K562 (cell line): ENCODE results near the gene STOM. TPM values are rescaled to one million over a fixed set of nuclear protein-coding genes. Genes with fewer than 3 reads are reported as not detected.

Experiments used
- ATAC-seq: fragments of 200-7000 bp; cut with Tn5 transposase; 3 replicates; pipeline ENCODE4 v1.9.1; 2020; ENCODE audit warnings: moderate library complexity
- BruUV-seq: library from RNA; stranded (reverse); fragments of 400-500 nt; replicated peaks from 2 replicates; lab custom pipeline; 2021; lab: Mats Ljungman, UMichigan
- CTCF ChIA-PET: fragments of 300-600 bp; formaldehyde crosslinking; extraction: SDS; loops from one replicate; lab custom pipeline; 2021; ENCODE audit warnings: low intra/inter-chr PET ratio; lab: Yijun Ruan, JAX
- POLR2A ChIA-PET: fragments of 300-600, 350-650 bp; sonication (Branson Sonifier 250); formaldehyde crosslinking; extraction: SDS; loops from one replicate; lab custom pipeline; 2021; ENCODE audit warnings: antibody characterized with exemption, inconsistent platforms; lab: Yijun Ruan, JAX
- DNase-seq, 4 experiments: peaks; one replicate each; pipeline versions ENCODE4 v3.0.0 to v3.0.0-alpha.2; 2011 to 2018; ENCODE audit warnings: low spot score in 3 of 4, mixed read lengths in 3 of 4; ENCODE audit errors: extremely low read depth in 1 of 4
- FAIRE-seq: peaks from 2 replicates; lab custom pipeline; 2011; peaks lifted over from hg19 to GRCh38; lab: Jason Lieb, UNC
- H2AFZ ChIP-seq: 2 replicates; pipeline ENCODE4 v1.6.0; 2011; ENCODE audit warnings: low read depth, low read length, control low read depth, inconsistent platforms
- H3K27ac ChIP-seq: fragments of 200-600 bp; 3 replicates; pipeline ENCODE4 v1.8.0; 2011; ENCODE audit warnings: low read depth, mild to moderate bottlenecking, control low read depth, inconsistent platforms, low read length, moderate library complexity, mixed read lengths; ENCODE audit errors: extremely low read depth
- H3K27me3 ChIP-seq, 2 experiments: fragments of 300-600 bp in 1 of 2; 2 replicates in 1 of 2; 3 replicates in 1 of 2; pipeline versions ENCODE4 v1.6.0 to v1.8.0; 2011; ENCODE audit warnings: inconsistent platforms in 2 of 2, low read length in 2 of 2, mild to moderate bottlenecking in 1 of 2, mixed read lengths in 1 of 2, moderate library complexity in 1 of 2; ENCODE audit not compliant: control insufficient read depth in 2 of 2, insufficient read depth in 2 of 2
- H3K36me3 ChIP-seq: fragments of 300-600 bp; 3 replicates; pipeline ENCODE4 v1.8.0; 2011; ENCODE audit warnings: mild to moderate bottlenecking, low read length, inconsistent platforms; ENCODE audit not compliant: control insufficient read depth, insufficient read depth
- H3K4me1 ChIP-seq, 2 experiments: fragments of 200-600 bp in 1 of 2; replicated peaks in 1 of 2; 2 replicates in 1 of 2; 3 replicates in 1 of 2; pipeline versions ENCODE4 v1.5.1 to v1.8.0; 2011; ENCODE audit warnings: inconsistent platforms in 2 of 2, low read length in 2 of 2, mild to moderate bottlenecking in 1 of 2, mixed read lengths in 1 of 2, moderate library complexity in 1 of 2; ENCODE audit not compliant: control insufficient read depth in 2 of 2, insufficient read depth in 2 of 2
- H3K4me2 ChIP-seq: 2 replicates; pipeline ENCODE4 v1.6.1; 2011; ENCODE audit warnings: low read length, control low read depth, inconsistent platforms, mixed read lengths; ENCODE audit not compliant: insufficient read depth
- H3K4me3 ChIP-seq: fragments of 200-600 bp; sonication (generic), shearing (Covaris generic); 2 replicates; pipeline ENCODE4 v1.5.1; 2016; ENCODE audit warnings: control low read depth, inconsistent platforms
- H3K79me2 ChIP-seq: fragments of 200-600 bp; 3 replicates; pipeline ENCODE4 v1.8.0; 2011; ENCODE audit warnings: low read length, inconsistent platforms; ENCODE audit not compliant: control insufficient read depth, insufficient read depth
- H3K9ac ChIP-seq, 2 experiments: 2 replicates each; pipeline versions ENCODE4 v1.6.0 to v1.6.1; 2011; ENCODE audit warnings: low read depth in 2 of 2, low read length in 2 of 2, control low read depth in 1 of 2, inconsistent platforms in 1 of 2, mild to moderate bottlenecking in 1 of 2, mixed read lengths in 1 of 2; ENCODE audit not compliant: insufficient read depth in 1 of 2
- H3K9me1 ChIP-seq: one replicate; pipeline ENCODE4 v1.6.0; 2011; ENCODE audit warnings: inconsistent platforms, mild to moderate bottlenecking, low read length, moderate library complexity; ENCODE audit not compliant: control insufficient read depth, insufficient read depth
- H3K9me3 ChIP-seq: replicated peaks from 2 replicates; pipeline ENCODE4 v1.5.1; 2011; ENCODE audit warnings: low read depth, low read length, inconsistent platforms; ENCODE audit not compliant: control insufficient read depth, insufficient read depth
- H4K20me1 ChIP-seq: replicated peaks from 2 replicates; pipeline ENCODE4 v1.6.1; 2011; ENCODE audit warnings: low read length, inconsistent platforms, mixed read lengths; ENCODE audit not compliant: control insufficient read depth, insufficient read depth
- BRF2 ChIP-seq: IDR thresholded peaks from 3 replicates; pipeline ENCODE4 v1.6.1; 2011; ENCODE audit warnings: borderline replicate concordance, mild to moderate bottlenecking; ENCODE audit not compliant: insufficient read length, insufficient read depth
- C11orf30 ChIP-seq: fragments of 450-650 bp; IDR thresholded peaks from 2 replicates; pipeline ENCODE4 v1.6.1; 2016; ENCODE audit warnings: low read depth, mild to moderate bottlenecking
- CTBP1 ChIP-seq: fragments of 450-650 bp; IDR thresholded peaks from 2 replicates; pipeline ENCODE4 v1.6.1; 2016; ENCODE audit warnings: borderline replicate concordance
- E2F4 ChIP-seq: sonication (generic); formaldehyde crosslinking; IDR thresholded peaks from 2 replicates; pipeline ENCODE4 v1.8.0; 2022; ENCODE audit warnings: mild to moderate bottlenecking, low read depth, missing genetic modification reagents
- FOXA1 ChIP-seq: fragments of 450-650 bp; IDR thresholded peaks from 2 replicates; pipeline ENCODE4 v1.6.1; 2016; ENCODE audit warnings: mild to moderate bottlenecking, borderline replicate concordance
- MAFF ChIP-seq: IDR thresholded peaks from 2 replicates; pipeline ENCODE4 v1.6.1; 2012; ENCODE audit warnings: low read length, improper control_type of control experiment
- MAFG ChIP-seq: fragments of 450-650 bp; conservative IDR thresholded peaks from 2 replicates; pipeline ENCODE4 v1.6.1; 2016; ENCODE audit warnings: missing genetic modification characterization, missing compliant biosample characterization
- MAFK ChIP-seq: IDR thresholded peaks from 2 replicates; pipeline ENCODE4 v1.6.1; 2011; ENCODE audit warnings: low read length, improper control_type of control experiment
- RBM14 ChIP-seq: fragments of 200-400 bp; formaldehyde crosslinking; IDR thresholded peaks from 2 replicates; pipeline ENCODE4 v1.6.1; 2018; ENCODE audit warnings: low read depth, mild to moderate bottlenecking, low read length, moderate library complexity, borderline replicate concordance; ENCODE audit not compliant: insufficient read depth
- SUPT5H ChIP-seq: fragments of 450-650 bp; IDR thresholded peaks from 2 replicates; pipeline ENCODE4 v1.6.1; 2016
- ZBTB11 ChIP-seq, 3 experiments: fragments of 200-800 bp in 1 of 3; fragments of 250-450 bp in 1 of 3; fragments of 450-650 bp in 1 of 3; sonication (Bioruptor Pico) in 1 of 3; sonication (Bioruptor generic) in 1 of 3; formaldehyde crosslinking in 1 of 3; IDR thresholded peaks; 2 replicates each; pipeline versions ENCODE4 v1.6.1 to v1.8.0; 2016 to 2022; ENCODE audit warnings: mild to moderate bottlenecking in 2 of 3, missing genetic modification characterization in 2 of 3, missing compliant biosample characterization in 1 of 3, moderate library complexity in 1 of 3
- ZBTB17 ChIP-seq: fragments of 450-650 bp; formaldehyde crosslinking; IDR thresholded peaks from 2 replicates; pipeline ENCODE4 v1.4.0; 2020; ENCODE audit warnings: mild to moderate bottlenecking
- ZC3H8 ChIP-seq: fragments of 450-650 bp; IDR thresholded peaks from 2 replicates; pipeline ENCODE4 v1.6.1; 2017
- ZNF12 ChIP-seq: sonication (generic); formaldehyde crosslinking; IDR thresholded peaks from 2 replicates; pipeline ENCODE4 v1.4.0; 2020; ENCODE audit warnings: mild to moderate bottlenecking, missing genetic modification reagents
- ZNF316 ChIP-seq: fragments of 450-650 bp; IDR thresholded peaks from 2 replicates; pipeline ENCODE4 v1.6.1; 2016
- ZNF324 ChIP-seq: fragments of 250-450 bp; sonication (Bioruptor Pico); IDR thresholded peaks from 2 replicates; pipeline ENCODE4 v1.4.0; 2020; ENCODE audit warnings: mild to moderate bottlenecking
- ZNF436 ChIP-seq: fragments of 250-450, 450-650 bp; sonication (Bioruptor Pico); formaldehyde crosslinking; IDR thresholded peaks from 2 replicates; pipeline ENCODE4 v1.7.0; 2020; ENCODE audit warnings: mild to moderate bottlenecking
- WGBS: fragments of 100-300 bp; shearing (Covaris generic); methylation state at CpG from one replicate; pipeline ENCODE4 v1.1.6; 2016; ENCODE audit warnings: low coverage, mixed read lengths; ENCODE audit not compliant: insufficient coverage; ENCODE audit errors: missing lambda C conversion rate; 5-methylcytosine and 5-hydroxymethylcytosine counted together
- in situ Hi-C: fragments of 300-500 bp; cut with MboI; formaldehyde crosslinking; loops from 4 replicates; pipeline ENCODE4 v1.15.0; 2018; ENCODE audit warnings: inconsistent platforms, mixed read lengths
- intact Hi-C: fragments of 100-400 bp; cut with micrococcal nuclease; formaldehyde crosslinking; loops from 2 replicates; pipeline ENCODE4 v1.14.2; 2022
- polyA plus RNA-seq, 8 experiments: library from polyadenylated mRNA; depleted of rRNA in 4 of 8; stranded (reverse) in 5 of 8; unstranded in 3 of 8; fragments of >200 nt; fragmentation: Nextera tagmentation in 2 of 8; fragmentation: Illumina TruSeq in 1 of 8; extraction: Ambion mirVana in 2 of 8; extraction: Trizol in 1 of 8; gene quantifications; 2 replicates each; pipeline versions ENCODE4 v1.2.1 to v1.2.3, GENCODE V29; 2011 to 2014; ENCODE audit warnings: inconsistent platforms in 1 of 8, missing spikeins in 1 of 8
- total RNA-seq, 7 experiments: library from RNA; depleted of rRNA in 6 of 7; stranded (reverse); fragments of >200 nt in 6 of 7; fragmentation: Illumina TruSeq in 2 of 7; extraction: Trizol in 2 of 7; gene quantifications; 2 replicates each; pipeline versions ENCODE4 v1.2.1 to v1.2.3, GENCODE V29; 2011 to 2021; ENCODE audit warnings: low replicate concordance in 1 of 7

The STOM gene
- total and polyA plus RNA-seq, 9 of the 15 experiments (the other 6 are each of a cell fraction or from before 2014, with no cell fraction given): 23.2 to 140 (median 43.9) TPM

GRCh38 chr9:121350036-121350435 is 20.0 kb downstream of the STOM start (continued):
- TF ChIP-seq ZC3H8: no peak

GRCh38 chr9:121349009-121349408 is 21.0 kb downstream of the STOM start:
- Histone ChIP-seq H3K27me3 (no peaks in the 10 kb centered on the region), H3K4me2 (no peak overlapping the region), H3K27ac (no peak overlapping the region), H3K4me3 (no peak overlapping the region), H4K20me1 (no peaks in the 10 kb centered on the region), H3K79me2 (no peaks in the 10 kb centered on the region), H2AFZ (no peak overlapping the region), H3K9me3 (no peaks in the 10 kb centered on the region), H3K9ac (no peak overlapping the region), H3K36me3 (peaks cover 68% of the 10 kb centered on the region), H3K9me1 (no peaks in the 10 kb centered on the region), H3K4me1 (peaks cover 0 to 10% of the 10 kb centered on the region in 2 experiments; a peak in 2 of 5 replicates)
- POLR2A ChIA-PET: interaction anchor here (0.7 to 1.1 kb wide), 2 partner anchors 10 to 14 kb away, joined by 4 read pairs; no protein-coding TSS in a partner anchor
- BruUV-seq: no TSS peak
- 84% methylated on average over 8 of the region's 8 CpGs for WGBS
- intact Hi-C loops (no loop called here), in situ Hi-C loops (no loop called here)
- CTCF ChIA-PET: no interaction called here
- no peak for DNase-seq
- FAIRE-seq: no peak
- no peak for ATAC-seq
- TF ChIP-seq RBM14: no peak
- TF ChIP-seq ZNF12: no peak
- no peak for TF ChIP-seq CTBP1
- no peak for TF ChIP-seq BRF2
- TF ChIP-seq MAFF: peak; percentile 64; the same call in 1 of the 2 replicates
- TF ChIP-seq ZBTB17: no peak
- no peak for TF ChIP-seq FOXA1
- TF ChIP-seq E2F4 (CRISPR knock-in tag): no peak
- no peak for TF ChIP-seq SUPT5H
- no peak for TF ChIP-seq ZNF324 (CRISPR knock-in tag)
- peak; percentile 63 for TF ChIP-seq MAFG (tag)
- peak; percentile 81 for TF ChIP-seq MAFK
- no peak for TF ChIP-seq ZNF436 (CRISPR knock-in tag)
- TF ChIP-seq C11orf30: peak; percentile 64
- TF ChIP-seq ZBTB11 (CRISPR knock-in tag; IDR thresholded peaks at IDR 0.05): no peak
- TF ChIP-seq ZNF316: peak; percentile 79
